ENCODE data around the gene CSNK1A1L. TPM values are rescaled to one million over a fixed set of nuclear protein-coding genes. Genes with fewer than 3 reads are reported as not detected.

The CSNK1A1L gene
- total RNA-seq (not detected), polyA plus RNA-seq (not detected)

DNA sequence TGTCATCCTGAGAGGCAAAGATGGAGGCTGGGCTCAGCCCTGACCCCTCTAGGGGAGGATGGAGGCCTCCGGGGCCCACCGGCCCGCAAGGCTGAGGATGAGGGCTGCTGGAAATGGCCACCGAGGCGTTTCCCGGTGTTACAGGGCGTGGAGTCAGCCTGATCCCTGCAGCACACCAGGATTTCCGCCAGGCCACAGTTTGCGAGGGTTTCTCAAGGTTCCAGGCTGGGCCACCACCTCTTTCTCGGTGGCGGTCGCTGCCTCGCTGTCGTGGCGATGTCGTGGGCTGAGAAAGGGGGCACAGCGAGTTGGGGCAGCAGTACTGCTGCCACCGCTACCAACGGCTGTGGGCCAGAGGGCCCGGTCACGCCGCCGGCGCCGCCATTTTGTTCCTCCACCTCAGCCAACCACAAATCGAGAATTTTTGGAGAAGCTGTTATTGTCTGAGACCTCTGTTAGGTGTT, at the start of gene CSNK1A1L:
TSS of gene CSNK1A1L (minus strand) at position 414 of the 464 bp plus-strand sequence. CDS start at position 6, 408 bp downstream.
- no peak within 1 kb of the TSS for H3K27ac ChIP-seq (ENCODE audit: low read depth, low read length)
- H3K4me3 ChIP-seq (ENCODE audit: low read length in 2 of 2) = no peak within 1 kb of the TSS
- no peaks in the 10 kb centered on the region for H3K27me3 ChIP-seq (ENCODE audit: insufficient read depth, low read length)
- no peak within 1 kb of the TSS for H3K27ac Mint-ChIP-seq
- no peaks in the 10 kb centered on the region for H3K9me3 Mint-ChIP-seq
- intact Hi-C loops (cut with micrococcal nuclease) = no loop called here
- H3K4me1 Mint-ChIP-seq = no peaks in the 10 kb centered on the region
- H3K9me3 ChIP-seq (ENCODE audit: control insufficient read depth in 1 of 2, low read length in 2 of 2) = no peaks in the 10 kb centered on the region
- no peaks in the 10 kb centered on the region for H3K4me1 ChIP-seq (ENCODE audit: insufficient read depth, low read length)
- no peak within 1 kb of the TSS for H3K4me3 Mint-ChIP-seq
- no peaks in the 10 kb centered on the region for H3K36me3 Mint-ChIP-seq
- DNase-seq = no peak
- ChIA-PET CTCF (ENCODE audit: partially characterized antibody) (interaction anchor here (0.5 kb wide), 1 partner anchor 693 kb away, joined by 3 read pairs; no protein-coding TSS in a partner anchor), POLR2A (ENCODE audit: partially characterized antibody) (no interaction called here)
- peaks cover 8 to 10% of the 10 kb centered on the region in 2 donors for H3K27me3 Mint-ChIP-seq
- H3K36me3 ChIP-seq (ENCODE audit: insufficient read depth, low read length) = no peaks in the 10 kb centered on the region

- Histone ChIP-seq H3K4me3 (ENCODE audit: low read length in 2 of 2) (no peak overlapping the region), H3K36me3 (ENCODE audit: insufficient read depth, low read length) (no peaks in the 10 kb centered on the region), H3K9me3 (ENCODE audit: control insufficient read depth in 1 of 2, low read length in 2 of 2) (no peaks in the 10 kb centered on the region), H3K4me1 (ENCODE audit: insufficient read depth, low read length) (no peaks in the 10 kb centered on the region), H3K27ac (ENCODE audit: low read depth, low read length) (no peak overlapping the region), H3K27me3 (ENCODE audit: insufficient read depth, low read length) (no peaks in the 10 kb centered on the region)
- H3K36me3 Mint-ChIP-seq = no peaks in the 10 kb centered on the region
- intact Hi-C loops (cut with micrococcal nuclease) = no loop called here
- peaks cover 0 to 4% (median 0%) of the 10 kb centered on the region in 8 donors for H3K9me3 Mint-ChIP-seq
- DNase-seq = no peak
- CTCF ChIA-PET (ENCODE audit: partially characterized antibody) = no interaction called here
- POLR2A ChIA-PET (ENCODE audit: partially characterized antibody) = no interaction called here
- H3K4me3 Mint-ChIP-seq = no peak overlapping the region
- no peak overlapping the region for H3K27ac Mint-ChIP-seq
- H3K27me3 Mint-ChIP-seq = no peaks in the 10 kb centered on the region
- H3K4me1 Mint-ChIP-seq = no peaks in the 10 kb centered on the region
Measured at GRCh38 chr13:37149380-37149779, 43.9 kb upstream of the CSNK1A1L start.

- Mint-ChIP-seq H3K27ac (no peak overlapping the region), H3K4me3 (no peak overlapping the region), H3K27me3 (no peaks in the 10 kb centered on the region), H3K9me3 (peaks cover 0 to 4% (median 0%) of the 10 kb centered on the region in 8 donors), H3K4me1 (no peaks in the 10 kb centered on the region), H3K36me3 (no peaks in the 10 kb centered on the region)
- no peaks in the 10 kb centered on the region for H3K27me3 ChIP-seq (ENCODE audit: insufficient read depth, low read length)
- intact Hi-C loops (cut with micrococcal nuclease) = no loop called here
- no peak for DNase-seq
- no peaks in the 10 kb centered on the region for H3K4me1 ChIP-seq (ENCODE audit: insufficient read depth, low read length)
- H3K9me3 ChIP-seq (ENCODE audit: control insufficient read depth in 1 of 2, low read length in 2 of 2) = no peaks in the 10 kb centered on the region
- no peak overlapping the region for H3K27ac ChIP-seq (ENCODE audit: low read depth, low read length)
- no peaks in the 10 kb centered on the region for H3K36me3 ChIP-seq (ENCODE audit: insufficient read depth, low read length)
- no peak overlapping the region for H3K4me3 ChIP-seq (ENCODE audit: low read length in 2 of 2)
- ChIA-PET POLR2A (ENCODE audit: partially characterized antibody) (no interaction called here), CTCF (ENCODE audit: partially characterized antibody) (no interaction called here)
Measured at GRCh38 chr13:37148501-37148900, 43.0 kb upstream of the CSNK1A1L start.

GRCh38 chr13:37144661-37145060, 39.2 kb upstream of the CSNK1A1L start:
- Histone ChIP-seq H3K4me3 (ENCODE audit: low read length in 2 of 2) (no peak overlapping the region), H3K27me3 (ENCODE audit: insufficient read depth, low read length) (no peaks in the 10 kb centered on the region), H3K27ac (ENCODE audit: low read depth, low read length) (no peak overlapping the region), H3K4me1 (ENCODE audit: insufficient read depth, low read length) (no peaks in the 10 kb centered on the region), H3K36me3 (ENCODE audit: insufficient read depth, low read length) (no peaks in the 10 kb centered on the region), H3K9me3 (ENCODE audit: control insufficient read depth in 1 of 2, low read length in 2 of 2) (no peaks in the 10 kb centered on the region)
- Mint-ChIP-seq H3K4me3 (no peak overlapping the region), H3K27ac (no peak overlapping the region), H3K9me3 (peaks cover 0 to 2% (median 0%) of the 10 kb centered on the region in 8 donors), H3K36me3 (no peaks in the 10 kb centered on the region), H3K4me1 (no peaks in the 10 kb centered on the region), H3K27me3 (peaks cover 0 to 1% of the 10 kb centered on the region in 2 donors)
- ChIA-PET POLR2A (ENCODE audit: partially characterized antibody) (no interaction called here), CTCF (ENCODE audit: partially characterized antibody) (no interaction called here)
- no peak for DNase-seq
- intact Hi-C loops (cut with micrococcal nuclease) = no loop called here

- ChIA-PET POLR2A (ENCODE audit: partially characterized antibody) (no interaction called here), CTCF (ENCODE audit: partially characterized antibody) (no interaction called here)
- H3K4me3 Mint-ChIP-seq = no peak overlapping the region
- H3K27me3 Mint-ChIP-seq = peaks cover 0 to 1% of the 10 kb centered on the region in 2 donors
- Histone ChIP-seq H3K4me1 (ENCODE audit: insufficient read depth, low read length) (no peaks in the 10 kb centered on the region), H3K27ac (ENCODE audit: low read depth, low read length) (no peak overlapping the region), H3K27me3 (ENCODE audit: insufficient read depth, low read length) (no peaks in the 10 kb centered on the region), H3K36me3 (ENCODE audit: insufficient read depth, low read length) (no peaks in the 10 kb centered on the region), H3K4me3 (ENCODE audit: low read length in 2 of 2) (no peak overlapping the region), H3K9me3 (ENCODE audit: control insufficient read depth in 1 of 2, low read length in 2 of 2) (no peaks in the 10 kb centered on the region)
- intact Hi-C loops (cut with micrococcal nuclease) = no loop called here
- H3K36me3 Mint-ChIP-seq = no peaks in the 10 kb centered on the region
- no peaks in the 10 kb centered on the region for H3K4me1 Mint-ChIP-seq
- no peak overlapping the region for H3K27ac Mint-ChIP-seq
- no peak for DNase-seq
- peaks cover 0 to 2% (median 0%) of the 10 kb centered on the region in 8 donors for H3K9me3 Mint-ChIP-seq
Measured at GRCh38 chr13:37143911-37144310, 38.4 kb upstream of the CSNK1A1L start.

- peaks cover 0 to 2% (median 0%) of the 10 kb centered on the region in 8 donors for H3K9me3 Mint-ChIP-seq
- Histone ChIP-seq H3K9me3 (ENCODE audit: control insufficient read depth in 1 of 2, low read length in 2 of 2) (no peaks in the 10 kb centered on the region), H3K4me3 (ENCODE audit: low read length in 2 of 2) (no peak overlapping the region), H3K27ac (ENCODE audit: low read depth, low read length) (no peak overlapping the region), H3K4me1 (ENCODE audit: insufficient read depth, low read length) (no peaks in the 10 kb centered on the region), H3K27me3 (ENCODE audit: insufficient read depth, low read length) (no peaks in the 10 kb centered on the region), H3K36me3 (ENCODE audit: insufficient read depth, low read length) (no peaks in the 10 kb centered on the region)
- no peaks in the 10 kb centered on the region for H3K4me1 Mint-ChIP-seq
- CTCF ChIA-PET (ENCODE audit: partially characterized antibody) = no interaction called here
- intact Hi-C loops (cut with micrococcal nuclease) = no loop called here
- no peak for DNase-seq
- POLR2A ChIA-PET (ENCODE audit: partially characterized antibody) = no interaction called here
- H3K36me3 Mint-ChIP-seq = no peaks in the 10 kb centered on the region
- no peak overlapping the region for H3K4me3 Mint-ChIP-seq
- peaks cover 1 to 3% of the 10 kb centered on the region in 2 donors for H3K27me3 Mint-ChIP-seq
- no peak overlapping the region for H3K27ac Mint-ChIP-seq
Measured at GRCh38 chr13:37142877-37143276, 37.4 kb upstream of the CSNK1A1L start.

- POLR2A ChIA-PET (ENCODE audit: partially characterized antibody) = no interaction called here
- H3K4me1 ChIP-seq (ENCODE audit: insufficient read depth, low read length) = no peaks in the 10 kb centered on the region
- Mint-ChIP-seq H3K27ac (no peak overlapping the region), H3K4me3 (no peak overlapping the region), H3K9me3 (peaks cover 0 to 2% (median 0%) of the 10 kb centered on the region in 8 donors), H3K4me1 (no peaks in the 10 kb centered on the region), H3K27me3 (peaks cover 1 to 3% of the 10 kb centered on the region in 2 donors), H3K36me3 (no peaks in the 10 kb centered on the region)
- no peak overlapping the region for H3K4me3 ChIP-seq (ENCODE audit: low read length in 2 of 2)
- no peak overlapping the region for H3K27ac ChIP-seq (ENCODE audit: low read depth, low read length)
- H3K9me3 ChIP-seq (ENCODE audit: control insufficient read depth in 1 of 2, low read length in 2 of 2) = no peaks in the 10 kb centered on the region
- intact Hi-C loops (cut with micrococcal nuclease) = no loop called here
- DNase-seq = no peak
- no peaks in the 10 kb centered on the region for H3K27me3 ChIP-seq (ENCODE audit: insufficient read depth, low read length)
- H3K36me3 ChIP-seq (ENCODE audit: insufficient read depth, low read length) = no peaks in the 10 kb centered on the region
- CTCF ChIA-PET (ENCODE audit: partially characterized antibody) = no interaction called here
Measured at GRCh38 chr13:37141011-37141410, 35.5 kb upstream of the CSNK1A1L start.

DNA sequence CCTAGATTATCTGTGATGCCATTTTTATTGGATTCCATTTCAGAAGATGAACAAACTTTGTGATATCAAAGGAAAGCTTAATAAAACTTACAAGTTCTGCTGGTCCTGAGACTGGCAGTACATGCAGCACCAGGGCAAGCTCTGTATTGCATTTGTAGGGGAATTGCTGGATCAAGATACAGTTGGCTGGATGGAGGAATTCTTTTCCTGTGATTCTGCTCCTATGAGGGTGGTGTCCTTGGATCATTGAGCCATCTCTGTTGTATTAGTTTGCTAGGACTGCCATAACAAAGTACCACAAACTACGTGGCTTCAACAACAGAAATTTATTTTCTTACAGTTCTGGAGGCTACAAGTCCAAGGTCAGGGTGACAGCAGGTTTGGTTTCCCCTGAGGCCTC, 33.9 kb upstream of the CSNK1A1L start:
- DNase-seq = no peak
- Histone ChIP-seq H3K36me3 (ENCODE audit: insufficient read depth, low read length) (no peaks in the 10 kb centered on the region), H3K27me3 (ENCODE audit: insufficient read depth, low read length) (no peaks in the 10 kb centered on the region), H3K9me3 (ENCODE audit: control insufficient read depth in 1 of 2, low read length in 2 of 2) (no peaks in the 10 kb centered on the region), H3K4me3 (ENCODE audit: low read length in 2 of 2) (no peak overlapping the region), H3K4me1 (ENCODE audit: insufficient read depth, low read length) (no peaks in the 10 kb centered on the region), H3K27ac (ENCODE audit: low read depth, low read length) (no peak overlapping the region)
- ChIA-PET CTCF (ENCODE audit: partially characterized antibody) (no interaction called here), POLR2A (ENCODE audit: partially characterized antibody) (no interaction called here)
- no peaks in the 10 kb centered on the region for H3K36me3 Mint-ChIP-seq
- H3K27ac Mint-ChIP-seq = no peak overlapping the region
- H3K9me3 Mint-ChIP-seq = peaks cover 0 to 2% (median 0%) of the 10 kb centered on the region in 8 donors
- peaks cover 1 to 6% of the 10 kb centered on the region in 2 donors for H3K27me3 Mint-ChIP-seq
- intact Hi-C loops (cut with micrococcal nuclease) = no loop called here
- H3K4me1 Mint-ChIP-seq = no peaks in the 10 kb centered on the region
- no peak overlapping the region for H3K4me3 Mint-ChIP-seq
